Cardiac muscle cell (in vitro differentiated cells and primary cell): ENCODE measurements around the gene PPCDC. TPM values are rescaled to one million over a fixed set of nuclear protein-coding genes. Genes with fewer than 3 reads are reported as not detected.

Source experiments
- DNase-seq, 2 donors: peaks; one replicate each; pipeline versions ENCODE4 v3.0.0 to v3.0.0-alpha.2; 2010 to 2017; ENCODE audit warnings: low read depth in 1 of 2, low spot score in 1 of 2
- H3K27ac ChIP-seq: fragments of 200-600 bp; sonication (generic); 2 replicates; pipeline ENCODE4 v1.5.1; 2016
- H3K27me3 ChIP-seq: fragments of 200-600 bp; sonication (generic); 2 replicates; pipeline ENCODE4 v1.6.0; 2016; ENCODE audit warnings: control low read depth
- H3K36me3 ChIP-seq: fragments of 200-600 bp; sonication (generic); 2 replicates; pipeline ENCODE4 v1.5.1; 2016; ENCODE audit warnings: control low read depth
- H3K4me1 ChIP-seq: fragments of 200-600 bp; sonication (generic); 2 replicates; pipeline ENCODE4 v1.8.1; 2017; ENCODE audit warnings: low read depth, mild to moderate bottlenecking, mixed run types
- H3K4me3 ChIP-seq: fragments of 200-600 bp; sonication (generic); 2 replicates; pipeline ENCODE4 v1.5.1; 2016; ENCODE audit warnings: mild to moderate bottlenecking
- H3K9me3 ChIP-seq: fragments of 200-600 bp; sonication (generic); 2 replicates; pipeline ENCODE4 v1.5.1; 2017; ENCODE audit warnings: low read depth, mild to moderate bottlenecking, control low read depth
- polyA plus RNA-seq: library from polyadenylated mRNA; unstranded; fragments of >200 nt; fragmentation: Nextera tagmentation; extraction: Ambion mirVana; gene quantifications from 2 replicates; pipeline ENCODE4 v1.2.1, GENCODE V29; 2016
- total RNA-seq: library from RNA; depleted of rRNA; stranded (reverse); fragments of >200 nt; gene quantifications from 2 replicates; pipeline ENCODE4 v1.2.3, GENCODE V29; 2016
- TF ChIP-seq, protein P1 (sequence below): IDR thresholded peaks from 2 replicates; pipeline ENCODE4 v1.5.1; 2012; ENCODE audit warnings: low read depth, mild to moderate bottlenecking, low read length

PPCDC gene
- total and polyA plus RNA-seq, 2 experiments from 2014 or later: 17.6 to 25.6 TPM

GRCh38 chr15:75036212-75036616, 12.8 kb downstream of the PPCDC start:
- TF ChIP-seq, protein P1, sequence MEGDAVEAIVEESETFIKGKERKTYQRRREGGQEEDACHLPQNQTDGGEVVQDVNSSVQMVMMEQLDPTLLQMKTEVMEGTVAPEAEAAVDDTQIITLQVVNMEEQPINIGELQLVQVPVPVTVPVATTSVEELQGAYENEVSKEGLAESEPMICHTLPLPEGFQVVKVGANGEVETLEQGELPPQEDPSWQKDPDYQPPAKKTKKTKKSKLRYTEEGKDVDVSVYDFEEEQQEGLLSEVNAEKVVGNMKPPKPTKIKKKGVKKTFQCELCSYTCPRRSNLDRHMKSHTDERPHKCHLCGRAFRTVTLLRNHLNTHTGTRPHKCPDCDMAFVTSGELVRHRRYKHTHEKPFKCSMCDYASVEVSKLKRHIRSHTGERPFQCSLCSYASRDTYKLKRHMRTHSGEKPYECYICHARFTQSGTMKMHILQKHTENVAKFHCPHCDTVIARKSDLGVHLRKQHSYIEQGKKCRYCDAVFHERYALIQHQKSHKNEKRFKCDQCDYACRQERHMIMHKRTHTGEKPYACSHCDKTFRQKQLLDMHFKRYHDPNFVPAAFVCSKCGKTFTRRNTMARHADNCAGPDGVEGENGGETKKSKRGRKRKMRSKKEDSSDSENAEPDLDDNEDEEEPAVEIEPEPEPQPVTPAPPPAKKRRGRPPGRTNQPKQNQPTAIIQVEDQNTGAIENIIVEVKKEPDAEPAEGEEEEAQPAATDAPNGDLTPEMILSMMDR: no peak
- Histone ChIP-seq H3K9me3 (no peaks in the 10 kb centered on the region), H3K36me3 (no peaks in the 10 kb centered on the region), H3K4me1 (peaks cover 24% of the 10 kb centered on the region), H3K4me3 (no peak overlapping the region), H3K27ac (no peak overlapping the region), H3K27me3 (no peaks in the 10 kb centered on the region)
- DNase-seq: no peak

DNA sequence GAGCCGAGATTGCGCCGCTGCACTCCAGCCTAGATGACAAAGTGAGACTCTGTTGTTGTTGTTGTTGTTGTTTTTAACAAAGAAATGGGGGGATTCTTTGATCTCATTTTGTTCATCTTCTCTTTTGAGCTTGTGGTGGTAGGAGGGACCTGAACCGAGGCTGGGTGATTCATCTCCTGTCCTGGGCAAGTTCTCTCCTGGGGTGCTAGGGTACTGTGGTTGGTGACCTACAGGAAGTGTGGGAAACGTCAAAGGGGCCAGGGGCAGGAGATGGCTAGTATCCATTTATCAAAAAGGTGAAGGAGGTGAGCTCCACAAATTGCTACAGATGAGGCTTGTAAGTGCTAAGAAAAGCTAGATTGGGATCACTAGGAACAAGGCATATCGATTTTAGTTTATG, 14.3 kb downstream of the PPCDC start:
- no peak for DNase-seq
- Histone ChIP-seq H3K27me3 (no peaks in the 10 kb centered on the region), H3K27ac (no peak overlapping the region), H3K4me1 (peaks cover 23% of the 10 kb centered on the region), H3K9me3 (no peaks in the 10 kb centered on the region), H3K36me3 (no peaks in the 10 kb centered on the region), H3K4me3 (no peak overlapping the region)
- TF ChIP-seq, protein P1: no peak

DNA sequence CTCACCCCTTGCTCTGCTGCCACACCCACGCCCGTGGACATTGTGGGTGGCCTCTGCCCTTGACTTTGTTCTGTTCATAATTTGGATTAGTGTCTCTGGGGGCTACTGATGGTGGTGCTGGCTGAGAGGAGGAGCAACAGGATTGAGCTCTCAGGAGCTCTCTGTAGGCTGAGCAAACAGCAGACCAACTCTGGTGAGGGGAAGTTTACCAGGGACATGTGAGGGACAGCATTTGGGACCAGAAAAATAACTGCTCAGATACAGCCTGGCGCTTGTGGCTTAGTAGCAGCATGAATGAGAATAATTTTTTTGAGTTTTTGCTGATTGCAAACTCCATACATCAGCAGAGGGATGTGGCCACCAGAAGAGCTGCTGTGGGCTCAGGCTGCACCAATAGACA, 14.8 kb downstream of the PPCDC start:
- Histone ChIP-seq H3K36me3 (no peaks in the 10 kb centered on the region), H3K9me3 (no peaks in the 10 kb centered on the region), H3K4me3 (no peak overlapping the region), H3K27me3 (no peaks in the 10 kb centered on the region), H3K27ac (no peak overlapping the region), H3K4me1 (peaks cover 26% of the 10 kb centered on the region)
- no peak for DNase-seq
- TF ChIP-seq, protein P1: no peak

DNA sequence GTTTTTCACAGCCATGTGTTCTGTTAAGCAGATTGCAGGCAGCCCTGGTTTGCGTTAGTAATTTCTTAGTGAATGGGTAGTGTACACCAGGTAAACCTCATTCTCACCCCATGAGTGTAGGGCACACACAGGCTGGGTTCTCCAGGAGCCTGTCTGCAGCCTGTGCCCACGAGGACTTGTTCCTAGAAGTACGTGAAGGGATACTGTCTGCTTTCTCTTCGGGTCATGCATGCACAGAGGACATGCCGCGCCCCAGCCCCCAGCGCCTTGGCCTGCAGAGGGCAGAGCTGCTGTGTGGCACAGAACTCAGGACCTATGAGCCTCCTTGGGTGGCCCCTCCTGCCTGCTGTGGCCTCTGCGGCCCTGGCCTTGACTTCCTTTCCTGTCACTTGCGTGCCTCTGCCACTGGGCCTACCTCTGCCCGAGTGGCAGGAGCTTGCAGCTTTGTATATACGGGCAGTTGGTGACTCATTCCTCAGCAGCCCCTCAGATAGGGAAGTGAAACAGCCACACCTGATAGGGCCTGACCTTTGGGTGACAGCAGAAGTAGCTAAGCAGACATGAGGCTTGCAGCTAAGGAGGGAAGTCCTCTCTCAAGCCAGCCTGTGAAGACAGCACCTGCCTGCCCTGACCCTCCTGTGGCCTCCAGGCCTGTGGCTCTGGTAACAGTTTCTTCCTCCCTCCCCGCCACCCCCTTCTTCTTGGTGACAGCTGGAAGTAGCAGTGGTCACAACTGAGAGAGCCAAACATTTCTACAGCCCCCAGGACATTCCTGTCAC, 19.5 kb downstream of the PPCDC start:
- DNase-seq: peak; percentile 48 to 90
- H3K4me1 ChIP-seq: peaks cover 55% of the 10 kb centered on the region

DNA sequence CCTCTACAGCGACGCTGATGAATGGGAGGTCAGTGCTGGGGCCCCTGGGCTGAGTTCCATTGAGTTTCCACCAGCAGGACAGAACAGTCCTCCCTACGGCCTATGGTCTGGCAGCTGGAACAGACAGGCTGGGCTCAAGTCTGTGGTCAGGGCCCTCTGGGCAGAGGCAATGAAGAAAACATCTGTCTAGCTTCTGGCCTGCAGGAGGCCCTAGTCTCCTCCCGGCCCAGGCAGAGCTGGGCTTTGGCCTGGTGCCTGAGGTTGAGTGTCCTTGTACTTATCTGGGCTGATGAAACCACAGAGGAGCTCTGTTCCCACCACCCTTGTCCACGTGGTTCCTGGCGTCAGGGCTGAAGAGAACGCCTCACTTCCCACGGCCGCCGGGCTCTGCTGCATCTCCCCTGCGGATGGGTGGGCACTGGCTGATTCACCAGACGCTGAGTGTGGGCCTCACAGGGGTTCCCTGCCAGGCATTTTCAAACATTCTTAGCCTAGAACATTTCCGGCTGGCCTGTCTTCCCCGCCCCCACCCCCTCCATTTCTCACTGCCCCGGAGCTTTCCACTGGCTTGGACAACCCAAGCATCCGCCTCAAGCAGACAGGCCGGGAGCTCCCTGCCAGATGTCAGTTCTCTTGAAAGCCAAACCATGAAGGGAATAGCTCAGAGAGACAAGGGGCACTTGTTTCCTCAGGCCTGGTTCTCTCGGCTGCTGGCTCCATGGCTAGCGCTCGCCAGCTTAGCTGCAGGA, 20.3 kb downstream of the PPCDC start:
- Histone ChIP-seq H3K36me3 (no peaks in the 10 kb centered on the region), H3K9me3 (no peaks in the 10 kb centered on the region), H3K27ac (peak overlapping the region; percentile 91), H3K4me1 (peaks cover 52% of the 10 kb centered on the region), H3K4me3 (no peak overlapping the region), H3K27me3 (no peaks in the 10 kb centered on the region)
- peak in 1 of 2 donors; percentile 100 for DNase-seq
- TF ChIP-seq, protein P1: peak; percentile 82

More for the DNA sequence above, 19.5 kb downstream of the PPCDC start:
- H3K36me3 ChIP-seq: no peaks in the 10 kb centered on the region
- no peaks in the 10 kb centered on the region for H3K27me3 ChIP-seq
- H3K4me3 ChIP-seq: no peak overlapping the region
- peak overlapping the region; percentile 91 for H3K27ac ChIP-seq
- TF ChIP-seq, protein P1: peak; percentile 50
- H3K9me3 ChIP-seq: no peaks in the 10 kb centered on the region
